Stimulated activated CD8-positive, alpha-beta memory T cell treated with anti-CD3 and anti-CD28 coated beads, Interleukin-7, amount 100 ng/mL, for 4 hours (primary cell): ENCODE results near the gene MYH6.
"Not testable (repeated sequence)": the region's sequence is repeated elsewhere in the genome, so short reads cannot be mapped to it uniquely, and the experiment has no call there.

Source experiments
- DNase-seq, 2 donors: peaks; one replicate each; pipeline ENCODE4 v3.0.0-alpha.2; 2020; ENCODE audit warnings: low read depth in 2 of 2

Gene MYH6

DNA sequence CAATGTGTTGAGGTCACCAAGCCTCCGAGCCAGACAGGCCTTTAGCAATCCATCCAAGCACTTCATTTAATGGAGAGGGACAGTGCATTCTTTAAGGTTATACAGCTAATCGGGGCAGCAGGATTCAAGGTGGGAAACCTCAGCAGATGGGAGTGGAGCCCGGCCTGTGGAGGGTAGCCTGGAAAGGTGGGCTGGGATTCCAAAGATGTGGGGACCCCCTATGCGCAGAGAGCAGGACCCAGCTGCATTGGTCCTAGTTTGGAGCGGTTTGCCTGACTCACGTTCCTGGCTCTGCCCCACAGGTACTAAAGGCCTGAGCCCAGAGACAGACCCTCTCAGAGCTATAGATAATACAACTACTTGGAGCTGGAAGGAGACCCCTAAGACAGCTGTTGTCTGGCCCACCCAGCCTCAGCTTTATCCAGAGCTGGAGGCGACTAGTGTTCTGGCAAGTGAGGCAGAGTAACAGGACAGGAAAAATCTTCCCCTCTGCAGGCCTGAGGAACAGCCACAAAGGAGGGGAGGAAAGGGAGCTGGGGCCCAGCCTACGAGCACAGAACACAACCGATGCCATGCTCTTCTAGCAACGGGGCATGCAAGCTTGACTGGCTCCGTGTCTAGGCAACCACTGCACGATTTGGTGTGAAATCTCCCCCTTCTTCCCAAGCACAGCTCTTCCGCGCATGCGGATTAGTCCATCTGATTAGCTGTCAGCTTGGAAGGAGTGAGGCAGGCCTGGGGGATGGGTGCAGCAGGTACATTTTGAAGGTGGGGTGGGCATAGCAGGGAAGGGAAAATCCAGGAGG, 28.5 kb upstream of the MYH6 start:
- no peak for DNase-seq

DNA sequence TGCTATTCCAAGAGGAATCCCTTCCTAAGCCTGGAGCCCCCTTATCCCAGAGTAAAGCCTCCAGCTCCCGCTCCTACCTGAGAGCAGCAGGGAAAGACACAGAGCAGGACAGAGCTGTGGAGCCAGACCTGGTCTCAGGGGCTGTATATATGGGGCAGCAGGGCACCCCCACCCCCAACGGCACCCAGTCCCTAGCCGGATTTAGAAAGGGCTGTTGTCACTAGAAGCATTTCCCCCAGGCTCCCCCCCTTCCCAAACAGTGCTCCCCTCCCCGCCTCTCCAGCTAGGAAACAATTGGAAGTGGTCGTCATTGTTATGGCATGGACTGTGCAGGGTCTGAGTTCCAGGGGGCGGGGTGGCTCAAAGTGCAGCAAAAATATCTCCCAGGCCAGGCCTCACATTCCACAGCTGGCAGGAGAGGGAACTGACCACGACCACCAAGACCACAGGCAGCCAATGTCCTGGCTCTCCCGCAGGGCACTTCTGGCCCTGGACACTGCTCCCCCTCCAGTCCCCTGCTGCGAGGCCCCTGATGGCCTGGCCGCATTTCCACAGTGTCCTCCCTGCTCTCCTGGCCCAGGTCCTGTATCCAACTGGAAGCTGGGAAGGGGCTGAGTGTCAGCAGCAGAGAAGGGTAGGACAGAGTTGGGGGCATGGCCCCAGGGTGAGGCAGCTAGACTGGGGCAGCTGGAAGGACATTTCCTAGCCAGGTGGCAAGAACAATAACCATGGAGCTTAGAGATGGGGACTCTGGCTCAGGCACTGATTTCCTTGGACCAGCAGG, 27.7 kb upstream of the MYH6 start, which contains the start of gene MYH7:
MYH7 (minus strand) TSS at position 118 of the 784 bp plus-strand sequence. CDS start 1,928 bp downstream, outside the sequence.
- no peak for DNase-seq

DNA sequence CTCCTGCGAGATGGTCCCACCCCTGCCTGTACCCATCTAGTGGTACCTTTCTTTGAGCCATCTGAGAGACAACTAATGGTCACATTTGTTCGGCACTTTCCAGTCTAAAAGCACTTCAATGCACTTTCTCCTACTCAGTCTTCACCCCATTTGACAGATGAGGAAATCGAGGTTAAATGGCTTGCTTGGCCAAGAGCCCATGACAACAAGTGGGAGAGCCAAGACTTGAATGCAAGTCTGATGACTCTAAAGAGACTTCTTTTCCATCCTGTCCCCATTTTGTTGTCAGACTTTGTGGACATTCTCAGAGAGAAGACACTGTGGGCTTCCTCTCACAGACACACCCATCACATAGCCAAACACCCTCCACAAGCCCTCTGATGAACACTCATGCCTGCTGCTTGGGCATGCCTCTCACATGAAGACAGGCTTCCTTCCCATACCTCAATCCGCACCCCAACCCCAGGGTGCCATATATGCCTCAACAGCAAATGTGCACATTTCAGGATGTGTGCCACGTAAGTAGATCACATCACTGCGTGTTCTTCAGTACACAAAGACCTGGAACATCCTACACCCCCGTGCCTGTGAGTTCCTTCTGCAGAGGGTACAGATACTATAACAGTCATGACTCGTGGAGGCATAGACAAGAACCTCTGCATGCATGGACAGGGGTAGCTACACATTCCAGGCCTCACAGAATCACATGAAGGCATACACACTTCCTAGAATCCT, 26.6 kb upstream of the MYH6 start:
- no peak for DNase-seq

DNA sequence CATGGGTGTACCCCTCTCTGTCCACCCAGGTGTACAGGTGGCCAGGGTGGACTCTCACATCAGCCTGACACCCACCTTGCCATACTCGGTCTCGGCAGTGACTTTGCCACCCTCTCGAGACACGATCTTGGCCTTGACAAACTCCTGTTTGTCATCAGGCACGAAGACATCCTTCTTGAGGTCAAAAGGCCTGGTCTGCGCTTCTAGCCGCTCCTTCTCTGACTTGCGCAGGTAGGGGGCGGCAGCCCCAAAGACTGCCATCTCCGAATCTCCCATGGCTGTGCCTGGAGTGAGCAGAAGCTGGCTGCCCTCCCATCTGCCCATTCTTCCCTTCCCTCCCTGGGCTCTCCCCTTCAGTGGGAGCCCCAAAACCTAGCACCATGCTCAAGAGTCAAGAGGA, 25.4 kb upstream of the MYH6 start:
- DNase-seq, result no peak

DNA sequence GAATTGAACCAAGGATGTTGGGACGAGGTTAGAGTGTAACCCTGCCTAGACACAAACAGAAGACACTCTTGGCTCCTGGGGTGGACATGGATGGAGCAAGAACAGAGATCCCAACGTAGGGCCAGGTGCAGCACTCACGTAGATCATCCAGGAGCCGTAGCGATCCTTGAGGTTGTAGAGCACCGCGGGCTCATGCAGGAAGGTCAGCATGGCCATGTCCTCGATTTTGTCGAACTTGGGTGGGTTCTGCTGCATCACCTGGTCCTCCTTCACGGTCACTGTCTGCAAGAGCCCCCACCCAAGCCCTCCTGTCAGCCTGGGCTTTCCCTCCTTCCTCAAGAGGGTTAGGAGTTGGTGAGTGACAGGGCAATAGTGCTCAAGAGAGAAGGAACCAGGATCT, 24.9 kb upstream of the MYH6 start:
- DNase-seq, result no peak

DNA sequence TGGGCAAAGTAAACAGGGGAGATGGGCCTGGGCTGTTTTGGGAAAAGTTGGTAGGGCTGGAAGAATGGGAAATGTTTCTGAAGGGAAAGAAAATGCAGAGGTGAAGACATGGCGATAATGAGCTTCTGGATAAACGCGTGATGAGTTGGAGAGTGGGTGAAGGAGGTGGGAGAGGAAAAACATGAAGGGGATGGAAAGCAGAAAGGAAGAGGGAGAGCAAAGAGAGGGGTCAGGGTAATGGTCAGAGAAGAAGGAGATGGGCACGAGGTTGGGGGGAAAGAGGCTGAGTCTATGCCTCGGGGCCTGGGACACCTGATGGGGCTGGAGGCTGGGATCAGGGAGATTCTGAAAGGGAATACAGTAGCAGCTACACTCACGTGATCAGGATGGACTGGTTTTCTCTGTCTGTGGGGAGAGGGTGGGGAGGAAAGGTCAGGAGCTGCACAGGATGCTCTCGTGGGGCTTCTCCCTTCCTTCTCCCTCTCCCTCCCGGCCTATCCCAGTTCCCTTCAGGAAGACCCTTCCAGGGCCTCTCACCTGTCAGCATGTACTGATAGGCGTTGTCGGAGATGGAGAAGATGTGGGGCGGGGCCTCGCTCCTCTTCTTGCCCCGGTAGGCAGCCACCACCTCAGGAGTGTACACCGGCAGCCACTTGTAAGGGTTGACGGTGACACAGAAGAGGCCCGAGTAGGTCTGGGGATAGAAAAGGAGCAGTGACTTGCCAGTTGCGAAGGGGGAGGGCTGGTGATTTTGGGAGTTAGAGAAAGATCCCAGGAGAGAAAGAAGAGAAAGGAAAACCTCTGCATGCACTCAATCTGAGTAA, 24.2 kb upstream of the MYH6 start:
- no peak for DNase-seq

DNA sequence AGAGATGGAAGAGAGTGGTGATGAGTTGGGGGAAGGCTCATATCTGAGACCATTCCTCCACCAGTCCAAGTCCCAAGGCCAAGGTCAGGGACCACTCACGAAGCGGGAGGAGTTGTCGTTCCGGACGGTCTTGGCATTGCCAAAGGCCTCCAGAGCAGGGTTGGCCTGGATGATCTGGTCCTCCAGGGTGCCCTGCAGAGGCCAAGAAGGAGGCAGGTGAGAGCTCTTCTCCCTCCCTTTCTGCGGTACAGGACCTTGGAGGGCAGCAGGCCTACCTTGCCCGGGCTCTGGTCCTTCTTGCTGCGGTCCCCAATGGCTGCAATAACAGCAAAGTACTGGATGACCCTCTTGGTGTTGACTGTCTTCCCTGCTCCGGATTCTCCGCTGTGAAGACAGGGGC, 23.4 kb upstream of the MYH6 start:
- no peak for DNase-seq

DNA sequence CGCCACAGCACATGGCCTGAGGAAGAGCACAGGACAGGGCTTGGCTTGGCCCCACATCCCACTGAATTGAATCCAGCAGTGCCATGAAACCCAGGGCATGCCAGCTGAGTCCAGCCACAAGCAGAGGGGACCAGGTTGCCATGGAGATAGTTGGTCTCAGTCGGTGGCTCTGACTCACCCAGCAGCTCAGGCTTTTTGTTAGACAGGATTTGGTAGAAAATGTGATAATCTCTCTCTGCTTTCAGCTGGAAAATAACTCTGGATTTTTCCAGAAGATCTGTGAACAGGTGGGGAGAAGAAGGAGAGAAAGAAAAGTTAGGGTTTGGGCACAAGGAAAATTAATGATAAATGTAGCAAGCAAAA, 22.6 kb upstream of the MYH6 start:
- no peak for DNase-seq

DNA sequence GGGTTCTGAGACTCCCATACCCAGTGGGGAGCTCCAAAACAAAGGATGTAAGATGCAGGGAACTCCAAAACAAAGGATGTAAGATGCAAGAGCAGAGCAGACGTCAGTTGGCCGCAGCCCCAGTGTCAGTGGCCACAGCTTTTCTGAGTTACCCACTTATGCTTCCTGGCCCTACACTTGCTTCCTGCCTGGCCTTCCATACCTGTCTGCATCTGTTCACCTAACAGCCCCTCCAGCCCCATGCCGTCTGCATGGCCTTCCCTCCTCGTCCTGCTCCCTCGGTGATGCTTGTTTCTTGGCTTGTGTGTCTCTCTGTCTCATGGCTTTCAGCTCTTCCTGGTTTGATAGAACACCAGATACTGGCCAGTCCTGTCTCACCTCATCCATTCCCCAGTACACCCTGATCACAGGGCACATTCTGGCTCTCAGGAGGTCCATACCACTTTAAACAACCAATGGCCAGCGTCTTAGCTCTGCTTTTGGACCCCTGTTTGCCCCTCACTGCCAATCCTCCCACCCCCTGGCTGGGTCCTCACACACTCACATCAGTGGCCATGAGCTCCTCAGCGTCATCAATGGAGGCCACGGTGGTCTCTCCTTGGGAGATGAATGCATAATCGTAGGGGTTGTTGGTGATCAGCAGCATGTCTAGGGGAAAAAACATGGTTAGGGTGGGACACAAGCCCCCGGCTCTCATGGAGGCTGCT, 22.1 kb upstream of the MYH6 start:
- no peak for DNase-seq

DNA sequence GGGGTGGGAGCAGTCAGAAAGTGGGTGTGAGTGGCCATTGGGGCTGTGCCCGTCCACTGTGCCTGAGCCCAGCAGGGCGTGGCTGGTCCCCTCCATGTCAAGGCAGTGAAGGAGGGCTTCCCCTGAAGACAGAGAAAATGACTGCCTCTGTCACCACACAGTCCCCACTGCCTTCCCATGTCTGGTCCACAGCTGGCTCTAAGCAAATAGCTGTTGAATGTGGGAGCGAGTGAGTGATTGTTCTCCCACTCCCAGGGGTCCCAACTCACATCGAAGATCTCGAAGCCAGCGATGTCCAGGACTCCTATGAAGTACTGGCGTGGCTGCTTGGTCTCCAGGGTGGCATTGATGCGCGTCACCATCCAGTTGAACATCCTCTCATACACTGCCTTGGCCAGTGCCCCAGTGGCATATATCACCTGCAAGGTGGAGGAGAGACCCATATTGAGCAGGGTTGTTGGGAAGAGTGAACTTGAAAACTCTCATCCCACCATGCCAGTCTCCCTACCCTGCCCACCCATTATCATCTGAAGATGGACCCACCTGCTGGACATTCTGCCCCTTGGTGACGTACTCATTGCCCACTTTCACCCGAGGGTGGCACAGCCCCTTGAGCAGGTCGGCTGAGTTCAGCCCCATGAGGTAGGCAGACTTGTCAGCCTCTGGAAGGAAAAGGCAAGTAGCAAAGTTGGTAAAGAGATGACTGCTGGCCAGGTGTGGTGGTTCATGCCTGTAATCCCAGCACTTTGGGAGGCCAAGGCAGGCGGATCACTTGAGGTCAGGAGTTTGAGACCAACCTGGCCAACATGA, 20.8 kb upstream of the MYH6 start:
- no peak for DNase-seq

DNA sequence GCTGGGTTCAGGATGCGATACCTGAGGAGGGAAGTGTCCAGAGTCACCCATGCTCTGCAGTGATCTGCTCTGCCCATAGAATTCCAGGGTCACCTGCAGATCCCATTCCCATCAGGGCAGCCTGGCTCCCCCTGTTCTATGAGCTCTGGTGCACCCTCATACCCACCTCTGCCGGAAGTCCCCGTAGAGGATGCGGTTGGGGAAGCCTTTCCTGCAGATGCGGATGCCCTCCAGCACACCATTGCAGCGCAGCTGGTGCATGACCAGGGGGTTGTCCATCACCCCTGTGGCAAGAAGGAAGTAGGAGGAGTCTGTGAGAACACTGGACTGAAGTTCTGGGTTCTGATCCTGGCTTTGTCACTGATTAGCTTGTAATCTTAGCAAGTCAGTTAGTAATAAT, 17.7 kb upstream of the MYH6 start:
- DNase-seq, result not testable (repeated sequence)

DNA sequence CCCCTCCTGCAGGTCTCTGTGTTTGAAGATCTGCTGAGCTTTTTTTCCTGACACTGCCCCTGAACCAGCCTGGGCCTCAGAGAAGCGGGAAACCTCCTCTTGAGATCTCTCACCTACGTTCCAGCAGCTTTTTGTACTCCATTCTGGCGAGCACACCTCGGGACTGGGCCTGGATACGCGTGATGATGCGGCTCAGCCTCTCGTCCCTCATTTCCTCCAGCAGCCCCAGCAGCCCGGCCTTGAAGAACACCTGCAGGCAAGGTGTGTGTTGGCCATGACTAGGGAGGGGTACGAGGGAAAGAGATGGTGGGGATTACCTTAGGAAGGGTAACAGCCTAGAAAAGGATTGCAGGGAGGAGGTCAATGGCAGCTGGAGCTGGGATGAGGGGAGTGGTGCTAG, 17.1 kb upstream of the MYH6 start:
- DNase-seq, result no peak

DNA sequence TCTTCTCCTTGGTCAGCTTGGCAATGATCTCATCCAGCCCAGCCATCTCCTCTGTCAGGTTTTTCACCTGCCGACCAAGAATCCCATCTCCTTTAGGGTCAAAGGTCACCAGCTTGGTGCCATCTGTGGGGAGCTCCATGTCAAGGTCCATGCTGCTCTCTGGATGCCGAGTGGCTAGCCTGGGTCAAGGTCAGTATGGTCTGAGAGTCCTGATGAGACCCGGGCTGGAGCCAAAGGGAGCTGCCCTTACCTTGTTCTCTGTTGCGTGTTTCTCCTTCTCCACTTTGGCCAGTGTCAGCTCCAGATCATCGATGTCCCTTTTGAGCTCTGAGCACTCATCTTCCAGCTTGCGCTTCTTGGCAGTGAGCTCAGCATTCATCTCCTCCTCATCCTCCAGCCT, 15.6 kb upstream of the MYH6 start:
- DNase-seq, result no peak

DNA sequence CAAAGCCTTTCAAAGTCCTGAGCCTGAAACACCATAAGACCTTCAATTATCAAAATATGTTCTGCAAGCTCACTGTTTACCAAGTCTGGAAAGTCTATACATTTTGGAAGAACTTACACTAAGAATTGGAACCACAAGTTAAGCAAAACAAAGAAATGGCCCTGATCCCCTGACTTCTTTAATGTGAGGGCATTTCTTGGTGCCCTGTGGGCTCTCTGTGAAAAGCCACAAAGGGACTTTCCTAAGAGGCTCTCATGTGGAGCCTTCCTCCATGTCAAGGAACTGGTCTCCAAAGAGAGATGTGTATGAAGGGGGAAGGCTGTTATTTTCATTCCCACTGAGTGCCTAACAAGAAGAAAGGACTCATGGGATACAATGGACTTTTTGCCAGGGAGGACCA, 13.5 kb upstream of the MYH6 start:
- DNase-seq, result no peak

DNA sequence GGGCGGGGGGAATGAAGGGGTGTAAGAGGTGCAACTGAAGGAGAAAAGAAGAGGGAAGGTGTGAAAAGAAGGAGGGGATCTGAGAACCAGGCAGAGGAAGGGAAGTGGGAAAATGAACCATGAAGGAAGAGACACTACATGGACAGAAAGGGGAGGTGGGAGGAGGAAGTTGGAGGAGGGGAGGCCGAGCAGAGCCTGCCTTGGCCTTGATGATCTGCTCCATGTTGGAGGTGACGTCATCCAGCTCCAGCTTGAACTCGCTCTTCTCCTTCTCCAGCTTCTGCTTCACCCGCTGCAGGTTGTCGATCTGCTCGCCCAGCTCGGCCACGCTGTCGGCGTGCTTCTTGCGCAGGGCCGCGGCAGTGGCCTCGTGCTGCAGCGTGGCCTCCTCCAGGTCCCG, 11.6 kb upstream of the MYH6 start:
- DNase-seq, result not testable (repeated sequence)

DNA sequence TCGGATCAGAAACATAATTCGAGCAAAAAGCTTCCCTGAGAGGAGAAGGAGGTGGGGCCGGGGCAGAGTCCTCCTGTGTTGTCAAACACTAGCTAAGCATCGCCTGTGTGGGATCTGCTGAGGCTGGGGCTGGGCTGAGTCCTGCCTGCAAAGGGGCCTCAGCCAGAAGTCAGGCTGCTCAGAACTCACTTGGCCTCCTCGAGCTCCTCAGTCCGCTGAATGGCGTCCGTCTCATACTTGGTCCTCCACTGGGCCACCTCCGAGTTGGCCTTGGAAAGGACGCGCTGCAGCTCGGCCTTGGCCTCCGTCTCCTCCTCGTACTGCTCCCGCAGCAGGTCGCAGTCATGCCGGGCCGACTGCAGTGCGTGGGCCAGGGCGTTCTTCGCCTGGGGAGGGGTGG, 9.9 kb upstream of the MYH6 start:
- no peak for DNase-seq

DNA sequence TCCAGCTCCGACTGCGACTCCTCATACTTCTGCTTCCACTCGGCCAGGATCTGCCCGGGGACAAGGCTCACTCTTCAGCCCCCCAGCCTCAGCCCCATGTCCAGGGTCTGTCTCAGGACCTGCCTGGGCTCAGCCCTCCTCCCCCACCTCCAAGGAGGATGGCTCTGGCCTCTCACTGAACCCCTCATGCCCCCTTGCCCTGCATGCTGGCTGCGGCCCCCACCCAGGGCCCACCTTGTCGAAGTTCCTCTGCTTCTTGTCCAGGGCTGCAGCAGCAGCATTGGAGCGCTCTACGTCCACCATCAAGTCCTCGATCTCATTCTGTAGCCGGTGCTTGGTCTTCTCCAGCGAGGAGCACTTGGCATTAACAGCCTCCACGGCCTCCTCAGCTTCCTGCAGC, 9.2 kb upstream of the MYH6 start:
- DNase-seq, result not testable (repeated sequence)

DNA sequence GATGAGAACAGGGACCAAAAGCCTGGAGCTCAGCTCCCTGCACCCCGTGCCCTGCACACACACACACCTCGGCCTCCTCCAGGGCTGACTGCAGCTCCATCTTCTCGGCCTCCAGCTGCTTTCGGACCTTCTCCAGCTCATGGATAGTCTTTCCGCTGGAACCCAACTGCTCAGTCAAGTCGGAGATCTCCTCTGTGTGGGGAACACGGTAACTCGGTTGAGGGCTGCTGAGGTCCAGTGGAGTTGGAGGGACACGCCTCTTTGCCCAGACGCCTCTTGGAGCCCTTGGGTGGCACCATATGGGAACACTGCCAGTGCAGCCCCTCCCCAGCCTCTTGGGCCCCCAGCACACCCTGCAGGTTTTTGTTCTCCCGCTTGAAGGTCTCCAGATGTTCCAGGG, 8.7 kb upstream of the MYH6 start:
- DNase-seq, result no peak

DNA sequence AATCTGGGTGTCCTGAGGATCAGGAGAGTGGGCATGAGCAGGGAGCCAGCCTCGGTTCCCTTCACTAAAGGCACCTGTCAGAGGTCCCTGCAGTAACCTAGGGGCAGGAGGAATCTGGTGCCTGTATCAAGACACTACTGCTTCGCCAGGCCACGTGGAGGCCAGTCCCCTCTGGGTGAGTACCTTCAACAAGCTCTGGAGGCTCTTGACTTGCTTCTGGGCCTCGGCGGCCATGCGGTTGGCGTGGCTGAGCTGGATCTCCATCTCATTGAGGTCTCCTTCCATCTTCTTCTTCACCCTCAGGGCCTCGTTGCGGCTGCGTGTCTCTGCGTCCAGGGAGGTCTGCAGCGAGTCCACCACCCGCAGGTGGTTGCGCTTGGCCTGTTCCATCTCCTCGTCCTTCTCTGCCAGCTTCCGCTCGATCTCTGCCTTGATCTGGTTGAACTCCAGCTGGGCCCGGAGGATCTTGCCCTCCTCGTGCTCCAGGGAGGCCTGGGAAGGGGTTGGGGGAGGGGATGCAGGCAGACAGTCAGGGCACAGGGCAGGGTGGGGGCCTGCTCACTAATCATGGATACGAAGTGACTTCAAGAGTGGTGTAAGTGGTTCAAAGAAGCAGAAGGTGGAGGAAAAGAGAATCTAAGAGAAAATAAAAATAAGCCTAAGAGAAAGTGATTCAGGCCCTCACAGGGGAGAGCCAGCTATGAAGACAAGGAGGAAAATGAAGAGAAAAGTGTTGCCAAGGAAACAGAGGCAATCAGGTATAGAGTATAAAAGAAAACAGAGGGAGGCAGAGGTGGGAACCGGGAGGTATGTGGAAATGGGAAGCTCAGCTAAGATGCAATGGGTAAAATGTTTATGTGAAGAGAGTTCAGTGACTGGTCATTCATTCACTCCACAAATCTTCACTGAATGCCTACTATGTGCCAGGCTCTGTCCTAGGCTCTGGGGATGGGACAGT, 8.0 kb upstream of the MYH6 start:
- DNase-seq, result no peak
